Measurements from ENCODE around the gene ARL6IP5.

DNA sequence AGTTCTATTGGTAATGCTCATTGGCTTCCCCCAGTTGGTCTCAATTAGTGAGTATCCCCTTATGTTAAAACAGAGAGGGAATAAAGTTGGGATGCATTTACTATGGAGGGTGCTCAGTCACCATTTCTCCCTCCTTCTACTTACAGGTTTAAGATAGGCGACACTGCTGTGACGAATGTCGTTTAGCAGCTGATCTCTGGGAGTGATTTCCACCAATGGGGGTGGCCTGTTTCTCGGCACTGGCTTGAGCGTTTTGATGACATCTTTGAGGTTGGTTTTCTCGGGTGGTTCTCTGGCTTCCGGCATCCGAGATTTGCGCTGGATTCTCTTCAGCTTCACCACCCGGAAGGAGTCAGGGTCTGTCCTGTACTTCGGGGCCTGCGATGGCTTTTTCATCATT is 33.8 kb downstream of the ARL6IP5 start:
- TF ChIP-seq POLR2A (IDR thresholded peaks at IDR 0.05) (no peak), CTCF (IDR thresholded peaks at IDR 0.05) (no peak)
